Parathyroid adenoma (tissue), 2 donors: ENCODE results near the gene FYB1.

ENCODE experiments used
- H2AFZ ChIP-seq: fragments of 300-600 bp; sonication (generic); one replicate; pipeline ENCODE4 v1.7.0; 2017; ENCODE audit warnings: antibody characterized with exemption, mild to moderate bottlenecking
- H3K27ac ChIP-seq: fragments of 300-600 bp; sonication (generic); one replicate; pipeline ENCODE4 v1.7.0; 2017
- H3K27me3 ChIP-seq: fragments of 300-600 bp; sonication (generic); one replicate; pipeline ENCODE4 v1.7.0; 2017; ENCODE audit warnings: low read length; ENCODE audit not compliant: control insufficient read depth, insufficient read depth
- H3K36me3 ChIP-seq: fragments of 300-600 bp; sonication (generic); one replicate; pipeline ENCODE4 v1.7.0; 2017; ENCODE audit warnings: low read length; ENCODE audit not compliant: control insufficient read depth, insufficient read depth
- H3K4me1 ChIP-seq: fragments of 300-600 bp; sonication (generic); one replicate; pipeline ENCODE4 v1.7.0; 2017; ENCODE audit warnings: control low read depth
- H3K4me2 ChIP-seq: fragments of 300-600 bp; sonication (generic); one replicate; pipeline ENCODE4 v1.7.0; 2017; ENCODE audit warnings: low read length
- H3K4me3 ChIP-seq: fragments of 300-600 bp; sonication (generic); one replicate; pipeline ENCODE4 v1.7.0; 2017; ENCODE audit warnings: low read depth, low read length
- H3K79me2 ChIP-seq: fragments of 300-600 bp; sonication (generic); one replicate; pipeline ENCODE4 v1.7.0; 2017; ENCODE audit warnings: control low read depth
- H3K9ac ChIP-seq: fragments of 300-600 bp; sonication (generic); one replicate; pipeline ENCODE4 v1.7.0; 2017; ENCODE audit warnings: mild to moderate bottlenecking
- H3K9me3 ChIP-seq: fragments of 300-600 bp; sonication (generic); one replicate; pipeline ENCODE4 v1.7.0; 2017; ENCODE audit warnings: low read length; ENCODE audit not compliant: control insufficient read depth
- TF ChIP-seq, protein P1 (sequence below): fragments of 300-600 bp; sonication (generic); IDR thresholded peaks from one replicate; pipeline ENCODE4 v1.7.0; 2017; ENCODE audit warnings: antibody characterized with exemption, mild to moderate bottlenecking
- donor health status: primary hyperparathyroidism.

FYB1 gene

DNA sequence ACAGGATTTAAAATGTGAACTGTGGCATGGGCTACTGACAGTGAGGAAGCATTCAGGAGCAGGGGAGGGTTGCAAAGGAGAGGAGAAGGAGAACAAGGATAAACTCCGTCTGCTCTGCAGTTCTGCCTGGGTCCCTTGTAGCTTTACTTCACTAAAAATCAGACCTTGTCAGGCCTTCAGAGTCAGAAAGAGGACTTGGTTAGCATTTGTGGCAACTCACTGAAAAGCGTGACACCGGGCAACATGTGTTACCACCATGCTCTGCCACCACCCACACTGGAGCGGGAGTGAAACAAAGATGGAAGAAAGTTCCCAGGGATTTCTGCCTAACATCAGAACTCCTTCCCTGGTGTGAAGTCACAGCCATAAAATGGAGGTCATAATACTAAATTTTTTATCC is 19.3 kb downstream of the FYB1 start:
- no peak overlapping the region for H3K4me2 ChIP-seq
- no peak overlapping the region for H3K4me3 ChIP-seq
- no peaks in the 10 kb centered on the region for H3K79me2 ChIP-seq
- no peak overlapping the region for H3K9ac ChIP-seq
- H2AFZ ChIP-seq, result no peak overlapping the region
- TF ChIP-seq, protein P1, sequence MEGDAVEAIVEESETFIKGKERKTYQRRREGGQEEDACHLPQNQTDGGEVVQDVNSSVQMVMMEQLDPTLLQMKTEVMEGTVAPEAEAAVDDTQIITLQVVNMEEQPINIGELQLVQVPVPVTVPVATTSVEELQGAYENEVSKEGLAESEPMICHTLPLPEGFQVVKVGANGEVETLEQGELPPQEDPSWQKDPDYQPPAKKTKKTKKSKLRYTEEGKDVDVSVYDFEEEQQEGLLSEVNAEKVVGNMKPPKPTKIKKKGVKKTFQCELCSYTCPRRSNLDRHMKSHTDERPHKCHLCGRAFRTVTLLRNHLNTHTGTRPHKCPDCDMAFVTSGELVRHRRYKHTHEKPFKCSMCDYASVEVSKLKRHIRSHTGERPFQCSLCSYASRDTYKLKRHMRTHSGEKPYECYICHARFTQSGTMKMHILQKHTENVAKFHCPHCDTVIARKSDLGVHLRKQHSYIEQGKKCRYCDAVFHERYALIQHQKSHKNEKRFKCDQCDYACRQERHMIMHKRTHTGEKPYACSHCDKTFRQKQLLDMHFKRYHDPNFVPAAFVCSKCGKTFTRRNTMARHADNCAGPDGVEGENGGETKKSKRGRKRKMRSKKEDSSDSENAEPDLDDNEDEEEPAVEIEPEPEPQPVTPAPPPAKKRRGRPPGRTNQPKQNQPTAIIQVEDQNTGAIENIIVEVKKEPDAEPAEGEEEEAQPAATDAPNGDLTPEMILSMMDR, result no peak
- H3K27ac ChIP-seq, result no peak overlapping the region
- H3K9me3 ChIP-seq, result no peaks in the 10 kb centered on the region
- H3K36me3 ChIP-seq, result no peaks in the 10 kb centered on the region
- H3K4me1 ChIP-seq, result no peaks in the 10 kb centered on the region
- H3K27me3 ChIP-seq, result no peaks in the 10 kb centered on the region

DNA sequence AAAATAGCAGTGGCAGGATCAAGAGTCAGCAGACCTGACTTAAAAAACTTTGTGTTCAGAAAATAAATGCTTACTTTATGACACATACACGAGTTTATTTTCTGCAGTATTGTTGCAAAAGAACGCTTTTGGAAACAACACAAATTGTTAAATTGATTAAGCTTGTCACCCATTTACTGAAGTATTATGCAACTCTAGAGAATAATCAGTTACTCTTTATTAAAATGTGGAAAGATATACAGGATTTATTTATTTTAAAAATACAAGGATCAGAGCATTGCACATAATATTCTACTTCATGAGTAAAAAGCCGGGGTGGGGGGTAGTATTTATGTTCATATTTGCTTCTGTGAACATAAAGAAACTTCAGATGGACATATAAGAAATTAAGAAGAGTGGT is 20.0 kb downstream of the FYB1 start:
- TF ChIP-seq, protein P1, result no peak
- no peaks in the 10 kb centered on the region for H3K9me3 ChIP-seq
- no peaks in the 10 kb centered on the region for H3K27me3 ChIP-seq
- H3K4me1 ChIP-seq, result no peaks in the 10 kb centered on the region
- no peak overlapping the region for H2AFZ ChIP-seq
- no peak overlapping the region for H3K4me2 ChIP-seq
- H3K36me3 ChIP-seq, result no peaks in the 10 kb centered on the region
- H3K27ac ChIP-seq, result no peak overlapping the region
- no peak overlapping the region for H3K4me3 ChIP-seq
- H3K9ac ChIP-seq, result no peak overlapping the region
- H3K79me2 ChIP-seq, result no peaks in the 10 kb centered on the region

DNA sequence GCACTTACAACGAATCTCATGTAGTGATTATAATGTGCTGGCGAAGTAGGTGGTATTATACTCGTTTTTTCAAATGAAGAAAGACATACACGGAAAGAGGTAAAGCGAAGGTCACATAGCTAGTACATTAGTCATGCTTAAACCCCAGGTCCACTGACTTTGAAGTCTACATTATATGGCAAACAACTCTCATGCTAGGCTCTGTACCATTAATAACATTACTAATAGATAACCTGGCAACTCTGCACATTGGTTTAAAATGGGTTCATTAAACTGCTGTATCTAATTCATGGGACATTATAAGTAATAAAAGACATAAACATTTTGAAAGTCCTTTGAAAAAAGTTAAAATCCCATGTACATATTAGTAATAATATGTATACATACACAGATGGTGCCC is 21.2 kb downstream of the FYB1 start:
- no peak overlapping the region for H3K4me2 ChIP-seq
- H3K4me1 ChIP-seq, result no peaks in the 10 kb centered on the region
- H3K9ac ChIP-seq, result no peak overlapping the region
- no peak overlapping the region for H3K4me3 ChIP-seq
- no peaks in the 10 kb centered on the region for H3K36me3 ChIP-seq
- TF ChIP-seq, protein P1, result no peak
- H2AFZ ChIP-seq, result no peak overlapping the region
- H3K27me3 ChIP-seq, result no peaks in the 10 kb centered on the region
- H3K27ac ChIP-seq, result no peak overlapping the region
- no peaks in the 10 kb centered on the region for H3K9me3 ChIP-seq
- H3K79me2 ChIP-seq, result no peaks in the 10 kb centered on the region

DNA sequence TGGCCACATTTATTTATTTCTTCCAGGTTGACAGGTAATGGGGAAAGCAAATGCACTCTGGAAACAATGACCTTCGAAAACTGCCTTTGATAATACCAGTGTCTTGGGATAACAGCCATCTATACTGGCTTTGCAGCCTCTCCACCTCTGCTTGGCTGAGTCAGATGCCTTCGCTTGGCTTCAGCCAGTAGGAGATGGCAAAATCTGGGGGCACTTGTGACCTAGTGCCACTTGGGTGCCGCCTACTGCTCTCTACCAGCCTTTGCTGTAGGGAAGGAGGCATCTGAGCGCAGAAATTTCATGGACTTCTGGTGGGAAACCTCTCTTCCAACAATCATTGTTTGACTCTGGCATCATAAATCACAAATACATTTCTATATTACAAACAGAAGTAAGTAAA is 21.8 kb downstream of the FYB1 start:
- H3K4me1 ChIP-seq, result no peaks in the 10 kb centered on the region
- no peak overlapping the region for H3K27ac ChIP-seq

More for the DNA sequence above, 21.8 kb downstream of the FYB1 start:
- Histone ChIP-seq H3K27me3 (no peaks in the 10 kb centered on the region), H3K79me2 (no peaks in the 10 kb centered on the region), H2AFZ (no peak overlapping the region), H3K4me3 (no peak overlapping the region), H3K36me3 (no peaks in the 10 kb centered on the region), H3K9ac (no peak overlapping the region), H3K9me3 (no peaks in the 10 kb centered on the region), H3K4me2 (no peak overlapping the region)
- TF ChIP-seq, protein P1, result no peak
